Endothelial cell of umbilical vein (primary cell): ENCODE measurements around the gene DAP. TPM values are rescaled to one million over a fixed set of nuclear protein-coding genes. Genes with fewer than 3 reads are reported as not detected.

ENCODE experiments used
- BruUV-seq: library from RNA; stranded (reverse); fragments of 400-500 nt; replicated peaks from 2 replicates; lab custom pipeline; 2021; lab: Mats Ljungman, UMichigan
- CTCF ChIA-PET: fragments of 300-600, 350-600 bp; sonication (Branson Sonifier 250); formaldehyde crosslinking; loops from one replicate; lab custom pipeline; 2021; ENCODE audit warnings: antibody characterized with exemption, inconsistent platforms; lab: Charles Lee
- POLR2A ChIA-PET: fragments of 300-600, 350-600 bp; sonication (Branson Sonifier 250); formaldehyde crosslinking; loops from one replicate; lab custom pipeline; 2021; ENCODE audit warnings: antibody characterized with exemption, inconsistent platforms; lab: Charles Lee
- DNase-seq: peaks from one replicate; pipeline ENCODE4 v3.0.0-alpha.2; 2011; ENCODE audit warnings: low read depth, low spot score
- FAIRE-seq: peaks from 2 replicates; lab custom pipeline; 2011; peaks lifted over from hg19 to GRCh38; lab: Jason Lieb, UNC
- H2AFZ ChIP-seq: 2 replicates; pipeline ENCODE4 v1.6.0; 2012; ENCODE audit warnings: low read depth, low read length, control low read depth, inconsistent platforms
- H3K27ac ChIP-seq: 2 replicates; pipeline ENCODE4 v1.5.1; 2011; ENCODE audit warnings: low read depth, mild to moderate bottlenecking, control low read depth, low read length, moderate library complexity; ENCODE audit not compliant: insufficient read depth
- H3K27me3 ChIP-seq, 2 experiments: 2 replicates each; pipeline versions ENCODE4 v1.6.0 to v1.6.1; 2011; ENCODE audit warnings: low read length in 2 of 2, mixed read lengths in 1 of 2; ENCODE audit not compliant: control insufficient read depth in 2 of 2, insufficient read depth in 2 of 2
- H3K36me3 ChIP-seq, 2 experiments: 2 replicates in 1 of 2; 3 replicates in 1 of 2; pipeline ENCODE4 v1.5.1; 2011; ENCODE audit warnings: low read length in 2 of 2, mild to moderate bottlenecking in 1 of 2, moderate library complexity in 1 of 2; ENCODE audit not compliant: control insufficient read depth in 2 of 2, insufficient read depth in 2 of 2; ENCODE audit errors: extremely low read depth in 1 of 2
- H3K4me1 ChIP-seq: 3 replicates; pipeline ENCODE4 v1.5.1; 2011; ENCODE audit warnings: mild to moderate bottlenecking, low read length; ENCODE audit not compliant: control insufficient read depth, insufficient read depth; ENCODE audit errors: extremely low read depth
- H3K4me2 ChIP-seq: 2 replicates; pipeline ENCODE4 v1.6.1; 2011; ENCODE audit warnings: low read length, control low read depth, mixed read lengths; ENCODE audit not compliant: insufficient read depth
- H3K4me3 ChIP-seq, 3 experiments: fragments of 200-600 bp in 1 of 3; sonication (generic), shearing (Covaris generic) in 1 of 3; replicated peaks in 1 of 3; 2 replicates each; pipeline ENCODE4 v1.5.1; 2011 to 2016; ENCODE audit warnings: control low read depth in 3 of 3, low read length in 3 of 3, mild to moderate bottlenecking in 2 of 3, inconsistent platforms in 1 of 3, low read depth in 1 of 3, moderate library complexity in 1 of 3; ENCODE audit not compliant: insufficient read depth in 1 of 3
- H3K79me2 ChIP-seq: 2 replicates; pipeline ENCODE4 v1.6.0; 2012; ENCODE audit warnings: low read length, inconsistent platforms; ENCODE audit not compliant: control insufficient read depth, insufficient read depth
- H3K9ac ChIP-seq: replicated peaks from 2 replicates; pipeline ENCODE3; 2011; ENCODE audit warnings: low read length, control low read depth; ENCODE audit not compliant: insufficient read depth; ENCODE audit errors: extremely low read depth
- H3K9me1 ChIP-seq: replicated peaks from 3 replicates; pipeline ENCODE4 v1.6.0; 2011; ENCODE audit warnings: mild to moderate bottlenecking, low read length; ENCODE audit not compliant: control insufficient read depth, insufficient read depth; ENCODE audit errors: extremely low read depth
- H3K9me3 ChIP-seq: replicated peaks from 2 replicates; pipeline ENCODE4 v1.5.1; 2012; ENCODE audit warnings: low read length, inconsistent platforms; ENCODE audit not compliant: control insufficient read depth, insufficient read depth
- H4K20me1 ChIP-seq: replicated peaks from 2 replicates; pipeline ENCODE3; 2011; ENCODE audit warnings: mild to moderate bottlenecking, low read length; ENCODE audit not compliant: control insufficient read depth, insufficient read depth; ENCODE audit errors: extremely low read depth
- EZH2 ChIP-seq: IDR thresholded peaks from 2 replicates; pipeline ENCODE4 v1.6.1; 2012; ENCODE audit warnings: borderline replicate concordance, low read depth, mild to moderate bottlenecking, moderate library complexity, low read length, inconsistent platforms; ENCODE audit not compliant: severe bottlenecking
- FOS ChIP-seq: IDR thresholded peaks from 2 replicates; pipeline ENCODE4 v1.6.1; 2011; ENCODE audit warnings: mild to moderate bottlenecking, low read length, moderate library complexity, borderline replicate concordance; ENCODE audit not compliant: insufficient read depth
- MYC ChIP-seq: IDR thresholded peaks from one replicate; pipeline ENCODE4 v1.6.1; 2011; ENCODE audit warnings: mild to moderate bottlenecking, low read depth, low read length
- POLR2A ChIP-seq: IDR thresholded peaks from 2 replicates; pipeline ENCODE4 v1.6.1; 2012; ENCODE audit warnings: low read depth, mild to moderate bottlenecking, control low read depth, low read length
- POLR2AphosphoS5 ChIP-seq: IDR thresholded peaks from 2 replicates; pipeline ENCODE4 v1.6.1; 2012; ENCODE audit warnings: low read depth, mild to moderate bottlenecking, control low read depth, low read length, moderate library complexity; ENCODE audit not compliant: insufficient read depth
- dilution Hi-C: fragments of 300-500 bp; cut with MboI; formaldehyde crosslinking; loops from one replicate; pipeline ENCODE4 v1.15.0; 2019; ENCODE audit warnings: low sequenced_read_pairs; ENCODE audit not compliant: extremely low pct_ligation_motif_present
- intact Hi-C: fragments of 100-400 bp; cut with micrococcal nuclease; formaldehyde crosslinking; loops from one replicate; pipeline ENCODE4 v1.10.0; 2022
- polyA plus RNA-seq, 4 experiments: library from polyadenylated mRNA; depleted of rRNA in 3 of 4; stranded (reverse) in 3 of 4; unstranded in 1 of 4; fragments of >200 nt; gene quantifications; 2 replicates each; pipeline versions ENCODE4 v1.2.1 to v1.2.3, GENCODE V29; 2011 to 2012; ENCODE audit warnings: missing spikeins in 1 of 4
- total RNA-seq: library from RNA; stranded (reverse); gene quantifications from 2 replicates; pipeline ENCODE4 v1.2.3, GENCODE V29; 2021
- TF ChIP-seq, protein P1 (sequence below): IDR thresholded peaks from 2 replicates; pipeline ENCODE4 v1.6.1; 2011; ENCODE audit not compliant: insufficient read depth, insufficient read length
- TF ChIP-seq, protein P2 (sequence below), 2 donors: IDR thresholded peaks; 1 replicate in 1 of 2; 2 replicates in 1 of 2; pipeline ENCODE4 v1.5.1; 2011; ENCODE audit warnings: low read length in 2 of 2, mild to moderate bottlenecking in 2 of 2, moderate library complexity in 2 of 2, control low read depth in 1 of 2, inconsistent platforms in 1 of 2, low read depth in 1 of 2; ENCODE audit not compliant: insufficient read depth in 1 of 2; ENCODE audit errors: extremely low read depth in 1 of 2

Gene DAP
- total and polyA plus RNA-seq, 2 donors (not counting 3 experiments of a cell fraction or from before 2014, with no cell fraction given), result 79.8 to 188 TPM

DNA sequence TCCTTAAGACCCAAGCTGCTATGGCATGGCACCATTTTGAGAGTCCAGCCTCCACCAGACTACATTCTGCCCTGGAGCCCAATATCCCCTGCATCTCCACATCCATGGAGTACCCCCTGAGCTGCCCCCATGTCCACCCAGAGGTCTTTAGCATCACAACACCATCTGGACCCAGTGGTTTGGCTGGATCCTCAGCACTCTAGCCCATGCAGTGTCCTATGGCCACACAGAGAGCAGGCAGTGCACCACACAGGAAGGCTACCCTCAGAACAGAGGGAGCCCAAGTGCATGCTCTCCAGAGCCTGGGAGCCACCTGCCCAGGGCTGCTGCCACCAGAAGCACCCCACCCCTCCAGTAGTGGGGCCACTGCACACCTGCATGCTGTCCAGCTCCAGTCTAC, 18.6 kb upstream of the DAP start:
- no peak overlapping the region for H3K9ac ChIP-seq
- no peaks in the 10 kb centered on the region for H3K36me3 ChIP-seq
- no peak overlapping the region for H3K4me3 ChIP-seq
- ChIA-PET POLR2A (no interaction called here), CTCF (no interaction called here)
- no peaks in the 10 kb centered on the region for H3K9me1 ChIP-seq
- H4K20me1 ChIP-seq, result no peaks in the 10 kb centered on the region
- no peaks in the 10 kb centered on the region for H3K4me1 ChIP-seq
- H3K4me2 ChIP-seq, result no peak overlapping the region
- H3K9me3 ChIP-seq, result no peaks in the 10 kb centered on the region
- no peak overlapping the region for H2AFZ ChIP-seq
- no peak overlapping the region for H3K27ac ChIP-seq
- FAIRE-seq (no peak), DNase-seq (no peak)
- dilution Hi-C loops (no loop called here), intact Hi-C loops (loop anchor here (5.0 kb wide), 1 partner anchor 77 kb away; no protein-coding TSS in a partner anchor)
- BruUV-seq, result no TSS peak
- TF ChIP-seq EZH2, result no peak
- TF ChIP-seq, protein P1, sequence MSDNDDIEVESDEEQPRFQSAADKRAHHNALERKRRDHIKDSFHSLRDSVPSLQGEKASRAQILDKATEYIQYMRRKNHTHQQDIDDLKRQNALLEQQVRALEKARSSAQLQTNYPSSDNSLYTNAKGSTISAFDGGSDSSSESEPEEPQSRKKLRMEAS, result no peak
- no peak for TF ChIP-seq POLR2A
- TF ChIP-seq, protein P2, sequence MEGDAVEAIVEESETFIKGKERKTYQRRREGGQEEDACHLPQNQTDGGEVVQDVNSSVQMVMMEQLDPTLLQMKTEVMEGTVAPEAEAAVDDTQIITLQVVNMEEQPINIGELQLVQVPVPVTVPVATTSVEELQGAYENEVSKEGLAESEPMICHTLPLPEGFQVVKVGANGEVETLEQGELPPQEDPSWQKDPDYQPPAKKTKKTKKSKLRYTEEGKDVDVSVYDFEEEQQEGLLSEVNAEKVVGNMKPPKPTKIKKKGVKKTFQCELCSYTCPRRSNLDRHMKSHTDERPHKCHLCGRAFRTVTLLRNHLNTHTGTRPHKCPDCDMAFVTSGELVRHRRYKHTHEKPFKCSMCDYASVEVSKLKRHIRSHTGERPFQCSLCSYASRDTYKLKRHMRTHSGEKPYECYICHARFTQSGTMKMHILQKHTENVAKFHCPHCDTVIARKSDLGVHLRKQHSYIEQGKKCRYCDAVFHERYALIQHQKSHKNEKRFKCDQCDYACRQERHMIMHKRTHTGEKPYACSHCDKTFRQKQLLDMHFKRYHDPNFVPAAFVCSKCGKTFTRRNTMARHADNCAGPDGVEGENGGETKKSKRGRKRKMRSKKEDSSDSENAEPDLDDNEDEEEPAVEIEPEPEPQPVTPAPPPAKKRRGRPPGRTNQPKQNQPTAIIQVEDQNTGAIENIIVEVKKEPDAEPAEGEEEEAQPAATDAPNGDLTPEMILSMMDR (IDR thresholded peaks at IDR 0.05; ENCODE audit: extremely low read depth in 1 of 2, insufficient read depth in 1 of 2, low read depth in 1 of 2, low read length in 2 of 2), result no peak
- TF ChIP-seq MYC, result no peak
- no peak for TF ChIP-seq POLR2AphosphoS5
- no peak for TF ChIP-seq FOS
- peaks cover 14 to 17% of the 10 kb centered on the region in 2 experiments for H3K27me3 ChIP-seq
- no peaks in the 10 kb centered on the region for H3K79me2 ChIP-seq
